WTC11 (cell line): ENCODE measurements around the gene TFAP2D. TPM values are rescaled to one million over a fixed set of nuclear protein-coding genes. Genes with fewer than 3 reads are reported as not detected.

Experiments used
- ATAC-seq: fragments of 200-7000 bp; cut with Tn5 transposase; 2 replicates; pipeline ENCODE4 v1.10.0; 2021; ENCODE audit warnings: mild to moderate bottlenecking, moderate library complexity
- CTCF ChIA-PET: fragments of 300-600 bp; sonication (Branson Sonifier 250); formaldehyde crosslinking; loops from one replicate; lab custom pipeline; 2021; ENCODE audit warnings: antibody characterized with exemption; lab: Charles Lee
- POLR2A ChIA-PET: fragments of 350-600 bp; sonication (Branson Sonifier 250); formaldehyde crosslinking; loops from one replicate; lab custom pipeline; 2021; ENCODE audit warnings: antibody characterized with exemption; lab: Charles Lee
- DNase-seq: peaks from one replicate; pipeline ENCODE4 v3.0.0; 2021; ENCODE audit warnings: low spot score
- H3K27ac Mint-ChIP-seq: 2 replicates; pipeline ENCODE4 v1.8.0; 2021; ENCODE audit warnings: mixed read lengths
- H3K27me3 Mint-ChIP-seq: 2 replicates; pipeline ENCODE4 v1.8.0; 2021; ENCODE audit warnings: low read depth, mild to moderate bottlenecking, moderate library complexity, mixed read lengths
- H3K36me3 Mint-ChIP-seq: 2 replicates; pipeline ENCODE4 v1.8.0; 2021; ENCODE audit warnings: mixed read lengths
- H3K4me1 Mint-ChIP-seq: 2 replicates; pipeline ENCODE4 v1.8.0; 2022; ENCODE audit warnings: mixed read lengths
- H3K4me3 Mint-ChIP-seq: 2 replicates; pipeline ENCODE4 v1.8.0; 2021; ENCODE audit warnings: mild to moderate bottlenecking, moderate library complexity, mixed read lengths
- H3K9me3 Mint-ChIP-seq: 2 replicates; pipeline ENCODE4 v1.8.0; 2021; ENCODE audit warnings: mixed read lengths
- ARID4B ChIP-seq: sonication (generic); formaldehyde crosslinking; IDR thresholded peaks from 2 replicates; pipeline ENCODE4 v1.8.0; 2023; ENCODE audit warnings: missing genetic modification reagents, mild to moderate bottlenecking, borderline replicate concordance
- ATF1 ChIP-seq: sonication (generic); formaldehyde crosslinking; IDR thresholded peaks from 2 replicates; pipeline ENCODE4 v1.8.1; 2023; ENCODE audit warnings: mild to moderate bottlenecking, moderate library complexity, missing genetic modification reagents
- ATF6 ChIP-seq: sonication (generic); formaldehyde crosslinking; IDR thresholded peaks from 2 replicates; pipeline ENCODE4 v1.8.1; 2023; ENCODE audit warnings: mild to moderate bottlenecking, missing genetic modification reagents
- CTCF ChIP-seq: fragments of 200-600 bp; IDR thresholded peaks from 2 replicates; pipeline ENCODE4 v1.8.0; 2022; ENCODE audit warnings: antibody characterized with exemption
- E2F5 ChIP-seq: sonication (generic); formaldehyde crosslinking; IDR thresholded peaks from 2 replicates; pipeline ENCODE4 v1.8.1; 2022; ENCODE audit warnings: mild to moderate bottlenecking, moderate library complexity, missing genetic modification reagents
- FOXJ3 ChIP-seq: sonication (generic); formaldehyde crosslinking; IDR thresholded peaks from 2 replicates; pipeline ENCODE4 v1.9.0; 2021; ENCODE audit warnings: missing genetic modification reagents, mild to moderate bottlenecking, borderline replicate concordance
- GABPB1 ChIP-seq: sonication (generic); formaldehyde crosslinking; IDR thresholded peaks from 2 replicates; pipeline ENCODE4 v1.8.1; 2023; ENCODE audit warnings: mild to moderate bottlenecking, missing genetic modification reagents
- IRF1 ChIP-seq: sonication (generic); formaldehyde crosslinking; IDR thresholded peaks from 2 replicates; pipeline ENCODE4 v1.8.0; 2023; ENCODE audit warnings: missing genetic modification reagents
- IRF2 ChIP-seq: sonication (generic); formaldehyde crosslinking; IDR thresholded peaks from 2 replicates; pipeline ENCODE4 v1.8.0; 2022; ENCODE audit warnings: low read depth, missing genetic modification reagents, borderline replicate concordance
- JAZF1 ChIP-seq: fragments of 250-450 bp; sonication (Bioruptor Pico); IDR thresholded peaks from 2 replicates; pipeline ENCODE4 v1.9.0; 2021; ENCODE audit warnings: moderate library complexity, mild to moderate bottlenecking, inconsistent platforms
- JUN ChIP-seq: sonication (generic); formaldehyde crosslinking; IDR thresholded peaks from 2 replicates; pipeline ENCODE4 v1.8.0; 2023; ENCODE audit warnings: mild to moderate bottlenecking, missing genetic modification reagents
- MYBL2 ChIP-seq: sonication (generic); formaldehyde crosslinking; IDR thresholded peaks from 2 replicates; pipeline ENCODE4 v1.8.1; 2023; ENCODE audit warnings: mild to moderate bottlenecking, moderate library complexity, missing genetic modification reagents
- NR2C2 ChIP-seq: sonication (generic); formaldehyde crosslinking; IDR thresholded peaks from 2 replicates; pipeline ENCODE4 v1.8.0; 2022; ENCODE audit warnings: mild to moderate bottlenecking, missing genetic modification reagents
- SOX15 ChIP-seq: fragments of 250-450 bp; sonication (Bioruptor Pico); IDR thresholded peaks from 2 replicates; pipeline ENCODE4 v1.9.0; 2021; ENCODE audit warnings: mild to moderate bottlenecking
- STAT6 ChIP-seq: sonication (generic); formaldehyde crosslinking; conservative IDR thresholded peaks from 2 replicates; pipeline ENCODE4 v1.8.1; 2023; ENCODE audit warnings: mild to moderate bottlenecking, low read depth, missing genetic modification reagents, moderate library complexity
- TEAD1 ChIP-seq: sonication (generic); formaldehyde crosslinking; IDR thresholded peaks from 2 replicates; pipeline ENCODE4 v1.8.0; 2022; ENCODE audit warnings: mild to moderate bottlenecking, missing genetic modification reagents
- USF1 ChIP-seq: sonication (generic); formaldehyde crosslinking; IDR thresholded peaks from 2 replicates; pipeline ENCODE4 v1.8.0; 2022; ENCODE audit warnings: mild to moderate bottlenecking, missing genetic modification reagents
- ZSCAN18 ChIP-seq: fragments of 250-450 bp; sonication (Bioruptor Pico); IDR thresholded peaks from 2 replicates; pipeline ENCODE4 v2.1.2; 2022; ENCODE audit warnings: mild to moderate bottlenecking, moderate library complexity
- total RNA-seq: library from RNA; stranded (reverse); gene quantifications from 3 replicates; pipeline ENCODE4 v1.2.3, GENCODE V29; 2021

Gene TFAP2D
- total RNA-seq, 1 experiment from 2014 or later = not detected

GRCh38 chr6:50791900-50792508, 78.7 kb downstream of the TFAP2D start:
- Mint-ChIP-seq H3K4me3 (no peak overlapping the region), H3K27me3 (peaks cover 14% of the 10 kb centered on the region), H3K4me1 (0 out of 2 replicates have a peak, but pooled peaks cover 2% of the 10 kb centered on the region), H3K27ac (no peak overlapping the region), H3K36me3 (no peaks in the 10 kb centered on the region), H3K9me3 (no peaks in the 10 kb centered on the region)
- CTCF ChIA-PET = no interaction called here
- ATAC-seq = peak; percentile 59
- POLR2A ChIA-PET = no interaction called here
- DNase-seq = no peak
- TF ChIP-seq TEAD1 (CRISPR knock-in tag) = no peak
- TF ChIP-seq NR2C2 (CRISPR knock-in tag) = no peak
- TF ChIP-seq CTCF = peak; percentile 60

- DNase-seq (no peak), ATAC-seq (no peak)
- CTCF ChIA-PET = no interaction called here
- H3K27ac Mint-ChIP-seq = no peak overlapping the region
- POLR2A ChIA-PET = no interaction called here
- 0 out of 2 replicates have a peak, but pooled peaks cover 2% of the 10 kb centered on the region for H3K4me1 Mint-ChIP-seq
- no peaks in the 10 kb centered on the region for H3K9me3 Mint-ChIP-seq
- H3K27me3 Mint-ChIP-seq = peaks cover 14% of the 10 kb centered on the region
- H3K4me3 Mint-ChIP-seq = no peak overlapping the region
- H3K36me3 Mint-ChIP-seq = no peaks in the 10 kb centered on the region
- TF ChIP-seq SOX15 (CRISPR knock-in tag) (no peak), ZSCAN18 (CRISPR knock-in tag) (no peak), IRF2 (no peak), STAT6 (CRISPR knock-in tag) (no peak), ATF1 (CRISPR knock-in tag) (no peak), GABPB1 (CRISPR knock-in tag) (no peak), ATF6 (no peak), JUN (no peak), JAZF1 (no peak), MYBL2 (no peak), IRF1 (CRISPR knock-in tag) (no peak), FOXJ3 (CRISPR knock-in tag) (no peak), E2F5 (CRISPR knock-in tag) (no peak), ARID4B (CRISPR knock-in tag) (no peak), USF1 (no peak)
Observed at GRCh38 chr6:50792771-50793170, 79.4 kb downstream of the TFAP2D start.
